Lower leg skin (tissue), 4 donors: ENCODE results near the gene TNFRSF6B. TPM values are rescaled to one million over a fixed set of nuclear protein-coding genes. Genes with fewer than 3 reads are reported as not detected.
"Not testable (repeated sequence)": the region's sequence is repeated elsewhere in the genome, so short reads cannot be mapped to it uniquely, and the experiment has no call there.

Source experiments
- DNase-seq, 2 donors: peaks; one replicate each; pipeline ENCODE4 v3.0.0-alpha.2; 2019; ENCODE audit warnings: low spot score in 2 of 2
- H3K4me3 ChIP-seq: fragments of 200-600 bp; sonication (generic); 2 replicates; pipeline ENCODE4 v1.5.1; 2017; ENCODE audit warnings: mild to moderate bottlenecking, low read depth; ENCODE audit not compliant: poor library complexity, severe bottlenecking
- POLR2A ChIP-seq, 2 donors: fragments of 450-650 bp; IDR thresholded peaks; one replicate each; pipeline ENCODE4 v1.6.1; 2016 to 2017; ENCODE audit warnings: antibody characterized with exemption in 2 of 2, mild to moderate bottlenecking in 1 of 2, moderate library complexity in 1 of 2
- WGBS, 2 donors: methylation state at CpG; one replicate each; pipeline ENCODE4 v1.1.5; 2018; 5-methylcytosine and 5-hydroxymethylcytosine counted together
- intact Hi-C: fragments of 100-400 bp; cut with DNase I; formaldehyde crosslinking; loops from one replicate; pipeline ENCODE4 v1.15.0; 2023; ENCODE audit warnings: low total_unique reads
- total RNA-seq, 4 donors: library from RNA; depleted of rRNA; stranded (reverse); fragments of >200 nt; gene quantifications; one replicate each; pipeline ENCODE4 v1.1.0, GENCODE V29; 2016
- TF ChIP-seq, protein P1 (sequence below), 3 donors: fragments of 450-650 bp; IDR thresholded peaks; one replicate each; pipeline ENCODE4 v1.5.1; 2016; ENCODE audit warnings: antibody characterized with exemption in 3 of 3, mild to moderate bottlenecking in 3 of 3, moderate library complexity in 2 of 3

TNFRSF6B gene, protein sequence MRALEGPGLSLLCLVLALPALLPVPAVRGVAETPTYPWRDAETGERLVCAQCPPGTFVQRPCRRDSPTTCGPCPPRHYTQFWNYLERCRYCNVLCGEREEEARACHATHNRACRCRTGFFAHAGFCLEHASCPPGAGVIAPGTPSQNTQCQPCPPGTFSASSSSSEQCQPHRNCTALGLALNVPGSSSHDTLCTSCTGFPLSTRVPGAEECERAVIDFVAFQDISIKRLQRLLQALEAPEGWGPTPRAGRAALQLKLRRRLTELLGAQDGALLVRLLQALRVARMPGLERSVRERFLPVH
- total RNA-seq: 10 to 100 TPM in 2 of 4 donors, 1 to 10 TPM in 2; 3.0 to 49.5 (median 12.1) TPM

DNA sequence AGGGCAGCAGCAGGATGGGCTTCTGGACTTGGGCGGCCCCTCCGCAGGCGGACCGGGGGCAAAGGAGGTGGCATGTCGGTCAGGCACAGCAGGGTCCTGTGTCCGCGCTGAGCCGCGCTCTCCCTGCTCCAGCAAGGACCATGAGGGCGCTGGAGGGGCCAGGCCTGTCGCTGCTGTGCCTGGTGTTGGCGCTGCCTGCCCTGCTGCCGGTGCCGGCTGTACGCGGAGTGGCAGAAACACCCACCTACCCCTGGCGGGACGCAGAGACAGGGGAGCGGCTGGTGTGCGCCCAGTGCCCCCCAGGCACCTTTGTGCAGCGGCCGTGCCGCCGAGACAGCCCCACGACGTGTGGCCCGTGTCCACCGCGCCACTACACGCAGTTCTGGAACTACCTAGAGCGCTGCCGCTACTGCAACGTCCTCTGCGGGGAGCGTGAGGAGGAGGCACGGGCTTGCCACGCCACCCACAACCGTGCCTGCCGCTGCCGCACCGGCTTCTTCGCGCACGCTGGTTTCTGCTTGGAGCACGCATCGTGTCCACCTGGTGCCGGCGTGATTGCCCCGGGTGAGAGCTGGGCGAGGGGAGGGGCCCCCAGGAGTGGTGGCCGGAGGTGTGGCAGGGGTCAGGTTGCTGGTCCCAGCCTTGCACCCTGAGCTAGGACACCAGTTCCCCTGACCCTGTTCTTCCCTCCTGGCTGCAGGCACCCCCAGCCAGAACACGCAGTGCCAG lies at the start of gene TNFRSF6B:
TSS of gene TNFRSF6B (plus strand) at position 25 of the 729 bp plus-strand sequence. CDS start at position 141, 116 bp downstream.
- intact Hi-C loops: no loop called here
- WGBS, 2 donors: 8 to 16% methylated on average over 13 to 14 of the region's 52 CpGs
- no peak for TF ChIP-seq POLR2A (IDR thresholded peaks at IDR 0.05)
- TF ChIP-seq, protein P1, sequence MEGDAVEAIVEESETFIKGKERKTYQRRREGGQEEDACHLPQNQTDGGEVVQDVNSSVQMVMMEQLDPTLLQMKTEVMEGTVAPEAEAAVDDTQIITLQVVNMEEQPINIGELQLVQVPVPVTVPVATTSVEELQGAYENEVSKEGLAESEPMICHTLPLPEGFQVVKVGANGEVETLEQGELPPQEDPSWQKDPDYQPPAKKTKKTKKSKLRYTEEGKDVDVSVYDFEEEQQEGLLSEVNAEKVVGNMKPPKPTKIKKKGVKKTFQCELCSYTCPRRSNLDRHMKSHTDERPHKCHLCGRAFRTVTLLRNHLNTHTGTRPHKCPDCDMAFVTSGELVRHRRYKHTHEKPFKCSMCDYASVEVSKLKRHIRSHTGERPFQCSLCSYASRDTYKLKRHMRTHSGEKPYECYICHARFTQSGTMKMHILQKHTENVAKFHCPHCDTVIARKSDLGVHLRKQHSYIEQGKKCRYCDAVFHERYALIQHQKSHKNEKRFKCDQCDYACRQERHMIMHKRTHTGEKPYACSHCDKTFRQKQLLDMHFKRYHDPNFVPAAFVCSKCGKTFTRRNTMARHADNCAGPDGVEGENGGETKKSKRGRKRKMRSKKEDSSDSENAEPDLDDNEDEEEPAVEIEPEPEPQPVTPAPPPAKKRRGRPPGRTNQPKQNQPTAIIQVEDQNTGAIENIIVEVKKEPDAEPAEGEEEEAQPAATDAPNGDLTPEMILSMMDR (IDR thresholded peaks at IDR 0.05): no peak
- H3K4me3 ChIP-seq: no peak within 1 kb of the TSS
- DNase-seq: peak in 1 of 2 donors; percentile 86

DNA sequence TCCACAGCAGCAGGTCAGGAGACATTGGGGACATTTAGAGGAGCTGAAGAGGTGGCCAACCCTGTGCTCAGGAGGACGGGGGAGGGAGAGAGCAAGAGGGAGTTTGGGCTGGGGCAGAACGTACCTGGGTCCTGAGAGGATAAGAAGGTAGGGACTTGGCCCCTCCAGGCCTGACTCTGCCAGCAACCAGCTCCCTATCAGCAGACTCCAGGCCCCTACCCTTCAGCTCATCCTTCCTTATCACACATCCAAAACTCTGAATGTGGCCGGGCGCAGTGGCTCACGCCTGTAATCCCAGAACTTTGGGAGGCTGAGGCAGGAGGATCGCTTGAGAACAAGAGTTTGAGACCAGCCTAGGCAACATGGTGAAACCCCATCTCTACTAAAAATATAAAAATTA lies 48.3 kb upstream of the TNFRSF6B start:
- DNase-seq: no peak
- WGBS, 2 donors: 87 to 93% methylated on average over 6 of the region's 6 CpGs
- intact Hi-C loops: no loop called here

DNA sequence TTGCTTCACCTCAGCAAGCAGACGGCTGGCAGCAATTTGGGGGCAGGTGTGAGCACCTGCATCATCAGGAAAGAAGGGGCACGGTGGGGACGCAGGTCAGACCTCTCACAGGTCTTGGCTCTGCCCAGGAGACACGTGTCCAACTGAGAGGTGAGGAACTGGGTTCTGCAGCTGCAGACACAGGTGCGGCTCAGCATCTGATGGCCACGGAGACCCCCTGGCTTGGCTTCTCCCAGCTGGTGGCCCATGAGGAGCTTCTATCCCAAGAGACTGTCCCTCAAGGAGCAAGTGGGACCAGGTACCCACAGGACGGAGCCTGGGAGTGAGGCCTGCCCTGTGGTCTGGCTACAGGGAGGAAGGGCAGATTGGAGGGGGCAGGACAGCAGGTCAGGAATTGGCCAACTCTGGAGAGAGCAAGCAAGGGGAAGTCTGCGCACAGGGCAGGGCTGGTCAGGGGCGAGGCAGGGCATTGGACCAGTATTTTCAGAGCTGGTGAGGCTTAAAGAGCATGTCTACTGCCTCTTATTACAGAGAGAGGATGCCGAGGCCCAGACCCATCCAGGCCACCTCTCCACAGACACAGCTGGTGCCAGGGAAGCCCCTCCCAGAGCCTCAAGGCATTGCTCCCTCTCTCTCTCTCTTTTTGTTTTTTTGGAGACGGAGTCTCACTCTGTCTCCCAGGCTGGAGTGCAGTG lies 47.4 kb upstream of the TNFRSF6B start:
- whole genome bisulfite sequencing, 2 donors: 77 to 82% methylated on average over 11 of the region's 11 CpGs
- H3K4me3 ChIP-seq: no peak overlapping the region
- DNase-seq: no peak
- TF ChIP-seq, protein P1 (IDR thresholded peaks at IDR 0.05): no peak
- no peak for TF ChIP-seq POLR2A (IDR thresholded peaks at IDR 0.05)
- intact Hi-C loops: no loop called here

More for the DNA sequence above, 48.3 kb upstream of the TNFRSF6B start:
- TF ChIP-seq, protein P1 (IDR thresholded peaks at IDR 0.05): no peak
- no peak for TF ChIP-seq POLR2A (IDR thresholded peaks at IDR 0.05)
- no peak overlapping the region for H3K4me3 ChIP-seq

DNA sequence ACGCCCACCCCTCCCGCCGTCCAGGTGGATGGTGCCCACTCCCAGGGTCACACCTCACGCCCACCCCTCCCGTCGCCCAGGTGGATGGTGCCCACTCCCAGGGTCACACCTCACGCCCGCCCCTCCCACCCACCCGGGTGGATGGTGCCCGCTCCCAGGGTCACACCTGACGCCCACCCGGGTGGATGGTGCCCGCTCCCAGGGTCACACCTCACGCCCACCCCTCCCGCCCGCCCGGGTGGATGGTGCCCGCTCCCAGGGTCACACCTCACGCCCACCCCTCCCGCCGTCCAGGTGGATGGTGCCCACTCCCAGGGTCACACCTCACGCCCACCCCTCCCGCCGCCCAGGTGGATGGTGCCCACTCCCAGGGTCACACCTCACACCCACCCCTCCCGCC lies 46.0 kb upstream of the TNFRSF6B start:
- intact Hi-C loops, DNase-seq, H3K4me3 ChIP-seq: not testable (repeated sequence)
- WGBS, 2 donors: 92 to 96% methylated on average over 4 to 8 of the region's 25 CpGs

DNA sequence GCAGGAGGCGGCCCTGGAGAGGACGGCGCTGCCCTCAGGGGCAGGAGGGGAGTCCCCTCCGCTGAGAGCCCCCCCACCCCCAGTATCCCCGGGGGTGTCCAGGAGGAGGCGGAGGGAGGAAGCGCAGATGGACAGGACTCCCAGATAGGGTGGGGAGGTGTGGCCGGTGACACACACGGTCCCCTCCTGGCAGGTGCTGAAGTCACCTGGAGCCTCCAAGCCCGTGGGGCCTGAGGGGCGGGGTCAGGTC lies 44.6 kb upstream of the TNFRSF6B start:
- WGBS, 2 donors: 12 to 18% methylated on average over 8 to 11 of the region's 11 CpGs
- intact Hi-C loops: no loop called here
- TF ChIP-seq, protein P1 (IDR thresholded peaks at IDR 0.05): no peak
- no peak for TF ChIP-seq POLR2A (IDR thresholded peaks at IDR 0.05)
- DNase-seq: no peak
- H3K4me3 ChIP-seq: no peak overlapping the region
